ENCODE measurements around the gene TRIM65.
A peak's percentile ranks its signal among the peaks of the same experiment; 100 is the strongest.

Gene TRIM65

DNA sequence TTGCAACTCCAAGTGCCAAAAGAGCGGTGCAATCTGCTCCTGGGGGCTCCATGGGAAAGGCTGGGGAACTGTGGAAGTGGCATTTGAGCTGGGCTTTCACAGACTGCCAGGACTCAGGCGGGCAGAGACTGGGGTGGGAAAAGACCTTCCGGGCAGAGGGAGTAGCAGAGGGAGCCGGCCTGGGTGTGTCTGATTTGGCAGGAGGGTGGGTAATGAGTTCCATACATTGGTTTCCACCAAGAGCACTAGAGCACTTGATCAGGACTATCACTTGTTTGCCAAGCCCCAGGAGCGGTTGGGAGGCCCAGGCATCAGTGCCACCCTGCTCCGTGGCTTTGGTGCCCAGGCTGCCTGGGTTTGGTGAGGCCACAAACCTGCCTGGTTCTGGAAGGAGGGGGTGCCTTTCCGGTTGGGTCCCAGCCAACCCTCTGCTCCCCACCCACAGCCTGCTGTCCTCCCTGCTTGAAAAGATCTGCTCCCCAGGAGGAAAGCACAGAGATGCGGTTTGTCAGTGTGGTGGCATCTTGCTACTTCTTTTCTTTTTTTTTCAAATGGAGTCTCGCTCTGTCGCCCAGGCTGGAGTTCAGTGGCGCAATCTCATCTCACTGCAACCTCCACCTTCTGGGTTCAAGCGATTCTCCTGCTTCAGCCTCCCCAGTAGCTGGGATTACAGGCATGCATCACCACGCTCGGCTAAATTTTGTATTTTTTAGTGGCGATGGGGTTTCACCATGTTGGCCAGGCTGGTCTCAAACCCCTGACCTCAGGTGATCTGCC is 14.9 kb downstream of the TRIM65 start:
- no peak for DNase-seq (ENCODE audit: low read depth)
- H3K4me3 ChIP-seq (ENCODE audit: control insufficient read depth, low read depth, low read length): no peak overlapping the region
- TF ChIP-seq, protein P1, sequence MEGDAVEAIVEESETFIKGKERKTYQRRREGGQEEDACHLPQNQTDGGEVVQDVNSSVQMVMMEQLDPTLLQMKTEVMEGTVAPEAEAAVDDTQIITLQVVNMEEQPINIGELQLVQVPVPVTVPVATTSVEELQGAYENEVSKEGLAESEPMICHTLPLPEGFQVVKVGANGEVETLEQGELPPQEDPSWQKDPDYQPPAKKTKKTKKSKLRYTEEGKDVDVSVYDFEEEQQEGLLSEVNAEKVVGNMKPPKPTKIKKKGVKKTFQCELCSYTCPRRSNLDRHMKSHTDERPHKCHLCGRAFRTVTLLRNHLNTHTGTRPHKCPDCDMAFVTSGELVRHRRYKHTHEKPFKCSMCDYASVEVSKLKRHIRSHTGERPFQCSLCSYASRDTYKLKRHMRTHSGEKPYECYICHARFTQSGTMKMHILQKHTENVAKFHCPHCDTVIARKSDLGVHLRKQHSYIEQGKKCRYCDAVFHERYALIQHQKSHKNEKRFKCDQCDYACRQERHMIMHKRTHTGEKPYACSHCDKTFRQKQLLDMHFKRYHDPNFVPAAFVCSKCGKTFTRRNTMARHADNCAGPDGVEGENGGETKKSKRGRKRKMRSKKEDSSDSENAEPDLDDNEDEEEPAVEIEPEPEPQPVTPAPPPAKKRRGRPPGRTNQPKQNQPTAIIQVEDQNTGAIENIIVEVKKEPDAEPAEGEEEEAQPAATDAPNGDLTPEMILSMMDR (conservative IDR thresholded peaks at IDR 0.05; ENCODE audit: control insufficient read depth, insufficient read depth, low read depth, low read length): no peak

DNA sequence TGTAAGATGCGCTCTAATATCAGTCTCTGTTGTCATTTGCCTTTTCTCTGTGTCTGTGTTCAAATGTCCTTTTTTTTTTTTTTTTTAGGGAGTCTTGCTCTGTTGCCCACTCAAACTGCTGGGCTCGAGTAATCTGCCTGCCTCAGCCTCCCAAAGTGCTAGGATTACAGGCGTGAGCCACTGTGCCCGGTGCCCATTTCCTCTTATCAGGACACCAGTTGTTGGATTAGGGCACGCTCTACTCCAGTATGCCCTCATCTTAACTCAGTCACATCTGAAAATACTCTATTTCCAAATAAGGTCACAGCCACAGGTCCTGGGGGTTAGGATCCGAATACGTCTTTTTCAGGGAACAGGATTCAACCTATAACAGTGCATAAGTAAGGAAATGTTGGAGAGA is 16.5 kb downstream of the TRIM65 start:
- TF ChIP-seq, protein P1 (conservative IDR thresholded peaks at IDR 0.05; ENCODE audit: control insufficient read depth, insufficient read depth, low read depth, low read length): no peak
- no peak for DNase-seq (ENCODE audit: low read depth)
- no peak overlapping the region for H3K4me3 ChIP-seq (ENCODE audit: control insufficient read depth, low read depth, low read length)

DNA sequence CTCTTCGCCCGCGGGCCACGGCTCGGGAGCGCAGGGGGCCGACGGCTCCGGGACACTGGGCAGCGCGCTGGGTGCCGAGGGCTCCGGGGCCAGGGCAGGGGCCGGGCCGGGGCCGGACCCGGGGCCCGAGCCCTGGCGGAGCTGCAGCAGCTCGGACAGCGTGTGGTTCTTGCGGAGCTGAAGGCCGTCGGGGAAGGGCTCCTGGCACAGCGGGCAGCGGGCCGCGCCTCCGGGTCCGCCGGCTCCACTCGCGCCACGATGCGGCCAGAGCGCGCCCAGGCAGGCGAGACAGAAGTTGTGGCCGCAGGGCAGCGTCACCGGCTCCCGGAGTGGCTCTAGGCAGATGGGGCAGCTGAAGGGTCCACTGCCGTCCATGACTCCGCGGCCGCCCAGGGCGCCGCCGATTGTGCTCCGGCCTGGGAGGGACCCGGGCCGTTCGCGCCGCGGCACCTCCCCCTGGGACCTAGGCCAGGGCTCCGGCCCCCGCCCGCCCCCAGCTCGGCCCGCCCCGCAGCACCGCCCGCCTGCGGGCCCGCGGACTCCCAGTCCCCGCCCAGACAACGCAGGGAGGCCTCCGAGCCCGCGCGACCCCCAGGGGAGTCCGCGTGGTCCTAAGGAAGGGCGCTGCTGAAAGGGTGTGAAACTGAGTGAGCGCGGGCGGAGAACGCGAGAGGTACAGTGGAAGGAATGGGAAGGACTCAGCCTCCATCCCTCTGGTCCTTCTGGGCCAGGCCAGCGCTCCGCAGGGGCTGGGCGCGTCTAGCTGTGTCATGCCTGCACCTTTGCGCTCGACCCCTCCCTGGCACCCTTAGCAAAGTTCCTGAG is 18.4 kb downstream of the TRIM65 start, which contains the start of gene TRIM47:
Gene TRIM47, minus strand, starts transcription at position 408 of the 825 bp plus-strand sequence. Its CDS starts 33 bp downstream, at position 375.
- TF ChIP-seq, protein P1 (conservative IDR thresholded peaks at IDR 0.05; ENCODE audit: control insufficient read depth, insufficient read depth, low read depth, low read length): peak; percentile 20
- peak; percentile 46 for DNase-seq (ENCODE audit: low read depth)
- peak within 1 kb of the TSS; percentile 61 for H3K4me3 ChIP-seq (ENCODE audit: control insufficient read depth, low read depth, low read length)

DNA sequence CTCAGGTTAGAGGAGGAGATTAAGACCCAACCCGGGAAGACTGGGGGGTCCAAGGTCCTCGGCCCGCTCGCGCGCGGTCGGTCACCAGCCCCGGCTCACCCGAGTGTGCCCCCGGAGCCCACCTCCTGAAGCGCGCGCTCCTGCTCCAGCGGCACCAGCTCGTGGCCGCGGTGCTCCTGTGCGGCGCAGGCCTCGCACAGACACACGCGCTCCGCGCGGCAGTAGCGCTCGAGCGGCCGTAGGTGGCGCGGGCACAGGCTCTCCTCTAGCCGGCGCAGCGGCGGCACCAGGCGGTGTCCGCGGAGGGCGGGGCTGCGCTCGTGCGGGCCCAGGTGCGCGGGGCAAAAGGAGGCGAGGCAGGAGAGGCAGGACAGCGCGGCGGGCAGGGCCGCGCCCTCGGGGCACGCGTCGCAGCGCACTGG is 19.0 kb downstream of the TRIM65 start:
- peak overlapping the region; percentile 61 for H3K4me3 ChIP-seq (ENCODE audit: control insufficient read depth, low read depth, low read length)
- DNase-seq (ENCODE audit: low read depth): peak; percentile 70
- TF ChIP-seq, protein P1 (conservative IDR thresholded peaks at IDR 0.05; ENCODE audit: control insufficient read depth, insufficient read depth, low read depth, low read length): no peak

DNA sequence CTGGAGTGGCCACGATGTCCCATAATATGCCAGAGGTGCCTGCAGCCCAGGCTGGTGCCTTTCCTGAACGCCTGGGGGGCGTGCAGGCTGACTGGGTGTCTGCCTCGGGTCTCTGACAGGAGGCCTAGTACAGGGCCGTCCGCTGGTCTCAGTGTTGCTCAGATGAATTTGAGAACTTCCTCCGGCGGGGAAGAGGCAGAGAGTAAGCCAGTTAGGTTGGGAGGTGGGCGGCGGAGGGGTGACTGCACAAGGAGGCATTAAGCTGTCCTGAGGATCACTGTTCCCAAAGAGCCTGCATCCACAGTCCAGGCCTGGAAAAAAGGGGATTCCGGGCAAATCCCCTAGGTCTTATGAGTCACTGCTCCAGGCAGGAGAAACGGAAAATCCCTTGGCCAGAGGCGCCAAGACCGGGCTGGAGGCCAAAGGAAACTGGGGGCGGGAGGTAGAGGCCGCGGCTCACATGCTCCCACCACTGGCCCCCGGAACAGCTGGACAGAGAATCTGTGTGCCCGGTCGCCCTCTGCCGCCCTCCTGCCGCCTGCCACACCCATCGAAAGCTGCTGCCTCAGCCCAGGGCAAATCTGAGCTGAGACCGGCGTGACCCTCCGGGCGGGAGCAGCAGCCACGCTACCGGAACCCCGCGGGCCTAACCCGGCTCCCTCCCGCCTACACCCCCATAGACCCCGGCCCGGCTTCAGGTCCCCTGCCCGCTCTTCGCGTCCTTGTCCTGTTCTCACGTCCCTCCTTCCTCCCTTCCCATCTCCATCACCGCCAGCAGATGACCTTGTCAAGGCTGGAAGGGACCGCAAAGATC is 19.6 kb downstream of the TRIM65 start:
- H3K4me3 ChIP-seq (ENCODE audit: control insufficient read depth, low read depth, low read length): peak overlapping the region; percentile 61
- TF ChIP-seq, protein P1 (conservative IDR thresholded peaks at IDR 0.05; ENCODE audit: control insufficient read depth, insufficient read depth, low read depth, low read length): no peak
- peak; percentile 97 for DNase-seq (ENCODE audit: low read depth)
